GM06990 (cell line): ENCODE measurements around the gene RAD9B.

Experiments used
- DNase-seq: peaks from one replicate; pipeline ENCODE4 v3.0.0-alpha.2; 2011; ENCODE audit not compliant: insufficient read length; ENCODE audit errors: extremely low read depth
- H3K27me3 ChIP-seq: replicated peaks from 2 replicates; pipeline ENCODE4 v1.6.0; 2011; ENCODE audit warnings: low read length; ENCODE audit not compliant: control insufficient read depth, insufficient read depth
- H3K36me3 ChIP-seq: 2 replicates; pipeline ENCODE4 v1.5.1; 2011; ENCODE audit warnings: low read length; ENCODE audit not compliant: control insufficient read depth, insufficient read depth
- H3K4me3 ChIP-seq: replicated peaks from 2 replicates; pipeline ENCODE4 v1.5.1; 2011; ENCODE audit warnings: low read depth, mild to moderate bottlenecking, control low read depth, low read length
- TF ChIP-seq, protein P1 (sequence below): IDR thresholded peaks from 2 replicates; pipeline ENCODE4 v1.5.1; 2011; ENCODE audit warnings: low read length, control low read depth, mild to moderate bottlenecking, inconsistent platforms; ENCODE audit not compliant: insufficient read depth, poor library complexity, severe bottlenecking

The RAD9B gene

DNA sequence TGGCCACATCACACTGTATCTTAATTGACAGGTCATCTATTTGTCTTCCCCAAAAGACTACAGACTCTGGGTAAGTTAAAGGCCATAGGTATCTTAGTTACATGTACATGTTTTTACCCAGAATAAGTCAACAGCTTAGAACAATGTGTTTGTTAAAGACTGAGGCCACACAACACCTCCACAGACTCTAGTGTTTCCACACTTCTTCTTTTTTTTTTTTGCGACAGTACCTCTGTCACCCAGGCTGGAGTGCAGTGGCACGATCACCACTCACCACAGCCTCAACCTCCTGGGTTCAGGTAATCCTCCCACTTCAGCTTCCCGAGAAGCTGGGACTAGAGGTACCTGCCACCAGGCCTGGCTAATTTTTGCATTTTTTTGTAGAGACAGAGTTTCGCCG, 35.3 kb upstream of the RAD9B start:
- TF ChIP-seq, protein P1, sequence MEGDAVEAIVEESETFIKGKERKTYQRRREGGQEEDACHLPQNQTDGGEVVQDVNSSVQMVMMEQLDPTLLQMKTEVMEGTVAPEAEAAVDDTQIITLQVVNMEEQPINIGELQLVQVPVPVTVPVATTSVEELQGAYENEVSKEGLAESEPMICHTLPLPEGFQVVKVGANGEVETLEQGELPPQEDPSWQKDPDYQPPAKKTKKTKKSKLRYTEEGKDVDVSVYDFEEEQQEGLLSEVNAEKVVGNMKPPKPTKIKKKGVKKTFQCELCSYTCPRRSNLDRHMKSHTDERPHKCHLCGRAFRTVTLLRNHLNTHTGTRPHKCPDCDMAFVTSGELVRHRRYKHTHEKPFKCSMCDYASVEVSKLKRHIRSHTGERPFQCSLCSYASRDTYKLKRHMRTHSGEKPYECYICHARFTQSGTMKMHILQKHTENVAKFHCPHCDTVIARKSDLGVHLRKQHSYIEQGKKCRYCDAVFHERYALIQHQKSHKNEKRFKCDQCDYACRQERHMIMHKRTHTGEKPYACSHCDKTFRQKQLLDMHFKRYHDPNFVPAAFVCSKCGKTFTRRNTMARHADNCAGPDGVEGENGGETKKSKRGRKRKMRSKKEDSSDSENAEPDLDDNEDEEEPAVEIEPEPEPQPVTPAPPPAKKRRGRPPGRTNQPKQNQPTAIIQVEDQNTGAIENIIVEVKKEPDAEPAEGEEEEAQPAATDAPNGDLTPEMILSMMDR = no peak
- no peak for DNase-seq
- no peaks in the 10 kb centered on the region for H3K27me3 ChIP-seq
- peaks cover 9% of the 10 kb centered on the region for H3K36me3 ChIP-seq
- peak overlapping the region; percentile 95 for H3K4me3 ChIP-seq

DNA sequence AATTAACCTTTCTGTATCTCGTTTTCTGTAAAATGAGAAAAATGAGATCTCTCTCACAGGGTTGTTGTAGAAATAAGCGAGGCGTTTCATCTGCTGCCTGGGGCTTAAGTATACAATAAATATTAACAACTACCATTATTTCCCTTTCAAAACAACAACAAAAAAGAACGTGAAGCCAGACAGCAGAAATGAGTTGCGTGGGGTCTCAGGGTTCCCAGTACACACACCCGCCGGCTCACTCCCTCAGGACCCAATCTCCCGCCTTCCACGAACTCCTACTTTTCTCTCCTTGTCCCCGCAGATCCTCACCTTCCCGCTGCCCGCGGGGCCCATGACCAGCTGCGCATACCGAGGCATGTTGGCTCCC, 34.3 kb upstream of the RAD9B start:
- H3K27me3 ChIP-seq = no peaks in the 10 kb centered on the region
- peak overlapping the region; percentile 95 for H3K4me3 ChIP-seq
- TF ChIP-seq, protein P1 = no peak
- no peak for DNase-seq
- H3K36me3 ChIP-seq = peaks cover 7% of the 10 kb centered on the region

DNA sequence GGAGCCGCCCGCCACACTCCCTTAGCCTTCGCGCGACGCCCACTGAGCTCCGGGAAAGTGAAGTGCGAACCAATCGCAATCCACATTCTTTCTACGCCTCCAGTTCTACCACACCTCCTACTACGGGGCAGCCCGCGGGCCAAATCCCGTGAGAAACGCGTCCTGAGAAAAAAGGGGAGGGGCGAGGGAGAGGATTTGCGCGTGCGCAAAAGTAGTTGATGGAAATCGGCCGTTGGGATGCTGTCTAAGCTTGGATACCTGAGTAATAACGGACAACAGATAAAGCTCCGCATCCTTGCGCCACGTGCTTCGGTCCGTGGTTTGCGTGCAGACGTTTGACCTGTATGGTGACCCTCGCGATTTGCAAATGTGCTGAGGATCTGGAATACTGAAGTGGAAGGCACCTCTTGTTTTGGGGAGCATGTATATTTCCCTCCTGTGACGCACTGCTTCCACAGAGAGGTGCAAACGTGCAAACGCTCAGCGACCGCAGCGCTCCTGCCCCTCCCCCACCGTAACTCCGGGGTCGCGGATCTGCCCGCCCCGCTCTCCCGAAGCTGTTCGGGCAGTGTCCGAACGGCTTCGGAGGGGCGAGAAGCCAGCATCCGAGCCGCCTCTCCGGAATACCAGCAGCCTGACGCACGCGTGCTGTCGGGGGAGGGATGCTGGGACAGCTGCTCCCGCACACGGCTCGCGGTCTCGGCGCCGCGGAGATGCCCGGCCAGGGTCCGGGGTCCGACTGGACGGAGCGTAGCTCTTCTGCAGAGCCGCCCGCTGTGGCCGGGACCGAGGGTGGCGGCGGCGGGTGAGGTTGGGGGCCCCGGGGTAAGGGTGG, 33.7 kb upstream of the RAD9B start, which contains the start of the genes FAM216A and GPN3:
Gene FAM216A, plus strand, starts transcription at position 632 of the 835 bp plus-strand sequence. Its CDS starts 31 bp downstream, at position 663.
Gene GPN3, minus strand, starts transcription at position 44 of the 835 bp plus-strand sequence. CDS start 54 bp downstream, outside the sequence.
- TF ChIP-seq, protein P1 = no peak
- peak within 1 kb of the TSS; percentile 95 for H3K4me3 ChIP-seq
- peaks cover 3% of the 10 kb centered on the region; the same call in 1 of the 2 replicates for H3K36me3 ChIP-seq
- DNase-seq = peak; percentile 93
- H3K27me3 ChIP-seq = no peaks in the 10 kb centered on the region

DNA sequence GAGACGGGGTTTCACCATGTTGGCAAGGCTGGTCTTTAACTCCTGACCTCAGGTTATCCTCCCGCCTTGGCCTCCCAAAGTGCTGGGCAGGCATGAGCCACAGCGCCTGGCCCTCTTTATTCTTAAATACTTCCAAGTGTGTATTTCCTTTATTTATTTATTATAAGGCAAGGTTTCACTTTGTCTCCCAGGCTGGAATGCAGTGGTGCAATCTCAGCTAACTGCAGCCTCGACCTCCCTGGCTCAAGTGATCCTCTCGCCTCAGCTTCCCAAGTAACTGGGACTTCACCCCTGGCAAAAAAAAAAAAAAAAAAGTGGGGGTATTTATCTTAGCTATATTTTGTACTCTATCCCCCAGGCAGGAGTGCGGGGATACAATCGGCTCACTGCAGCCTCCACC, 26.7 kb upstream of the RAD9B start:
- DNase-seq = no peak
- Histone ChIP-seq H3K27me3 (no peaks in the 10 kb centered on the region), H3K36me3 (peaks cover under 1% of the 10 kb centered on the region), H3K4me3 (no peak overlapping the region)
- TF ChIP-seq, protein P1 = no peak

DNA sequence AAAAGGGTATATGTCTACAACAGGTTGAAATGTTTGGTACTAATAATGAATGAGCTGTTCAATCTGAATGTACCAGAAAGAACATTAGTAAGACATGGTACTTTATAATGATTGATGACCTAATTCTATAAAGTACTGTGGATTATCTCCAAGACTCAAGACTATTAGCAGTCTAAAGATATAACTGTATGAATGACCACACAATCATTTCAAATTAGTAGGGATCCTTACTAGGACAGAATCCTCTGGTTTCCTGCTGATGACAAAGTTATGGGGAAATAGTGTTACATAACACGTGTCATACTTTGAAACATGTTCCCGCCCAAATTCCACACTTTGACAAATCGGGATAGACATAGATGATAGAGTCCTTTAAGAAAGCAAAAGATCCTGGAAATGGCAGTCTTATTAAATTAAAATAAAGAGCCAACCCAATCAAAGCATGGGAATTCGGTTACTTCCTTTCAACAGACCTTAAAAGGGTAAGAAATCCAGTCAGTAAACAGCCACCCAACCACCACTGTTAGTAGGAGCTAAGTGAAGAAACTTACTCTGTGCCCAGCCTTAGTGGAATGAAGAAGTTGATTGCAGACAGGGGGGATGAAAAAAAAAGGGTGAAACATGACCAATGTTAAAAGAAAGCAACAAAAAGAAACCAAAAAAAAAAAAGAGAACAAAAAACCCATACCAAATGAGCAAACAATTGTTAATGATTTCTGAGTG, 3.0 kb upstream of the RAD9B start:
- peaks cover 5% of the 10 kb centered on the region for H3K36me3 ChIP-seq
- DNase-seq = no peak
- no peak overlapping the region for H3K4me3 ChIP-seq
- no peaks in the 10 kb centered on the region for H3K27me3 ChIP-seq
- TF ChIP-seq, protein P1 = no peak
